Transverse colon (tissue), 4 donors: ENCODE data around the gene ARHGAP10.

ENCODE experiments used
- CTCF ChIP-seq, 5 experiments: fragments of 200-600 bp in 3 of 5; fragments of 450-650 bp in 2 of 5; sonication (generic) in 3 of 5; IDR thresholded peaks; 1 replicate in 2 of 5; 2 replicates in 3 of 5; pipeline ENCODE4 v1.5.1; 2016 to 2017; ENCODE audit warnings: antibody characterized with exemption in 5 of 5, inconsistent platforms in 3 of 5, mild to moderate bottlenecking in 2 of 5, moderate library complexity in 1 of 5
- EP300 ChIP-seq: sonication (generic); formaldehyde crosslinking; IDR thresholded peaks from one replicate; pipeline ENCODE4 v1.6.1; 2017; ENCODE audit warnings: antibody characterized with exemption, low read depth
- POLR2A ChIP-seq: fragments of 450-650 bp; IDR thresholded peaks from one replicate; pipeline ENCODE4 v1.6.1; 2016; ENCODE audit warnings: antibody characterized with exemption, mild to moderate bottlenecking, moderate library complexity
- POLR2AphosphoS5 ChIP-seq, 3 donors: sonication (generic); formaldehyde crosslinking; IDR thresholded peaks; one replicate each; pipeline ENCODE4 v1.6.1; 2016; ENCODE audit warnings: antibody characterized with exemption in 3 of 3

DNA sequence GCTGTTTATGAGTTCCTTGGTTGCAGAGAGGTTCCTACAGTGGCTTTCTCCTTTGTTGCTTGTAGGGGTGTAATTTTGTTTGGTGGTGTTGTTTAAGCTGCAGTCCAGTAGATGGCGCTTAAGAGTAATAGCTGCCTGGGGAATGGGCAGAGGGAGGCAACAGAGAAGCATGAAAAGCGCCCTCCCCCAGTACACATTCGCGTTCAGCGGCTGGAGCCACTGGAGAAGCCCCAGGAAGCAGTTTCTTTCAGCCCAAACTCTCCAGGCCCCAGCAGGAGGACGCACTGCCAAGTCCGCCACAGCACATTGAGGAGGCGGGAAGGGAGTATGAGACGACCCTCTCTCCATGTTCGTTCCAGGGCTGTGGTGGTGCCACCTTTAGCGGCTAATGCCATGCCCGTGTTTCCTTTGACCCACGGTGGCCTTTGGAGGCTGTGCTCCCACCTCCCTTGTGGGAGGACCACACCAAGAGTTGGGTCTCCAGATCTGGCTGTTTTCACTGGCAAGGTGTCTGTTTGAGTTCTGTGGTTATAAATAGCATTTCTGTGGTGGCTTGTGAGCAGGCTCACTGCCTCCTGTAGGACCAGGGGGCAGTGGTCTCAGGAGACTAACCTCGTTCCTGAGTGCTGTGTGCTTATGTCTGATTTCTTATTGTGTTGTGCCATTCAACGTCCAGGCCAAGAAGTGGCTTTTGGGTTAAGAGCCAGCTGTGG is 252.3 kb downstream of the ARHGAP10 start:
- TF ChIP-seq POLR2A: no peak
- TF ChIP-seq CTCF (IDR thresholded peaks at IDR 0.05): peak; percentile 46 to 59 (median 54)
- no peak for TF ChIP-seq POLR2AphosphoS5 (IDR thresholded peaks at IDR 0.05)
- TF ChIP-seq EP300: no peak
